ENCODE measurements around the gene RGS7.
"Not testable (repeated sequence)": the region's sequence is repeated elsewhere in the genome, so short reads cannot be mapped to it uniquely, and the experiment has no call there.

RGS7 gene

DNA sequence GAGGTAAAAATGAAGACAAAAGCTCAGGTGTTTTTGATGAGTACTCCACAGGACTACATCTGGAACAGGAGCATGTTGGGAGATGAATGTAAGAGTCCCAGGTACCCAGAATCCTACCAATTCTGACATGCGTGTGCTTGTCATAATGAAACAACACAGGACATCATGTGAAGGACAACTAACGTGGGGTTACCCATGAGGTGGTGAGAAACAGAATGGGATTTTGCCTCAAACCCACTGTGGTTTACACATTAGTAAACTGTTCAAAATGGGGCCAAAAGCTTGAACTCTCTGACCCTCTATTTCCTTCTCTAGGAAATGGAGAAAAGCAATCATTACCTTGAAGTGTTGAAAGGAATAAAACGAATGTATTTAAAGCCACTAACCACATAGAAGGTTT lies 266.2 kb downstream of the RGS7 start:
- in situ Hi-C loops (cut with HindIII; ENCODE audit: low sequenced_read_pairs): no loop called here

DNA sequence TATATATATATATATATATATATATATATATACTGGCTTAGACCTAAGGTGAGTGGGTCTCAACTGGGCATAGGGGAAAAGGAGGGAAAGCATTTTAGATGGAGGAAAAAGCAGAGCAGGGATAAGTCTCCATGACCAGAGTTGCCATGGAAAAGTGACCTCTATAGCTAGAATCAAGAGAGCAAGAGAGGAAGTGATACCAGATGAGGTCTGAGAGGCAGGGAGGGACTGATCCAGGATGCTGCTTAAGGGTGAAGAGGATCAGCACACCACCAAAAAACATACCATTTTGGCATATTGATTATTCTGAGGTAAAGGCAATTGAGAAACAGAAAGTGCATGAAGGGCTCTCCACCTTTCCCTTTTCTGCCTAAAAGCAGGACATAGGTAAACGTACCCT lies 267.9 kb downstream of the RGS7 start:
- in situ Hi-C loops (cut with HindIII; ENCODE audit: low sequenced_read_pairs): not testable (repeated sequence)

DNA sequence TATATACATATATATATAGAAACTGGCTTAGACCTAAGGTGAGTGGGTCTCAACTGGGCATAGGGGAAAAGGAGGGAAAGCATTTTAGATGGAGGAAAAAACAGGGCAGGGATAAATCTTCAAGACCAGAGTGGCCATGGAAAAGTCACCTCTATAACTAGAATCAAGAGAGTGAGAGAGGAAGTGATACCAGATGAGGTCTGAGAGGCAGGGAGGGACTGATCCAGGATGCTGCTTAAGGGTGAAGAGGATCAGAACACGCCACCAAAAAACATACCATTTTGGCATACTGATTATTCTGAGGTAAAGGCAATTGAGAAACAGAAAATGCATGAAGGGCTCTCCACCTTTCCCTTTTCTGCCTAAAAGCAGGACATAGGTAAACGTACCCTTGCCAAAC lies 268.9 kb downstream of the RGS7 start:
- in situ Hi-C loops (cut with HindIII; ENCODE audit: low sequenced_read_pairs): not testable (repeated sequence)

DNA sequence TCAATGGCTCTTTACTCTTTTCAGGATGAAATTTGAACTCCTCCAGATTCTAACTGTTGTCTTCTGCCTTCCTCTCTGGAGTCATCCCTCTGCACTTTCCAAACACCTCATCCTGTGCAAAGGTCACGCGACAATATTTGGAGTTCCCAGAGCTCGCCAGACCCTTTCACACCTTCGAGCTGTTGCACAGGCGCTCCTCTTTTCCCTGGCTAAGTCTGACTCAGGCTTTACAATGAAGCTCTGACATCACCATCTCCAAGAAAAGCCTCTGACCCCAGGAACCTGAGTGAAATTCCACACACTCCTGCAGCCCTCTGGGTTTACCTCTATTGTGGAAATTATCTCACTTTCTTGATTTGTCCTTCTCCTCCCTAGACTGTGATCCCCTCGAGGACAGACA lies 270.3 kb downstream of the RGS7 start:
- in situ Hi-C loops (cut with HindIII; ENCODE audit: low sequenced_read_pairs): no loop called here

DNA sequence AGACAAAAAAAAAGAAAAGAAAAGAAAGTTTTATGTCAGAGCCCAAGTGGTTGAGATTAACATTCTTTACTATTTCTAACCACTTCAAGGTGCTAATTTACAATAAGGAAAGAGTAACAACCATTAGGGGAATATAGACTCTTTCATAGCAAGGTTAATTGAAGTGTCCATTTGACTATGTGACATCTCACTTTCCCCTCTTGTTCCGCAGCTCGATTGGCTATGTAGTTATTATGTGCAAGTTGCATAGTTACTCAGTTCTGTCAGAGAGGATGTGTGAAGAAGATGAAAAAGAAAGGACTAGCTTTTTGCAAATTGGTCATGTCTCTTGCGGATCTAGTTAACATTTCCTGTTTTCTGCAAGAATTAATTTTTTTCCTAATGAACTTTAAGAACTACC lies 273.7 kb downstream of the RGS7 start:
- in situ Hi-C loops (cut with HindIII; ENCODE audit: low sequenced_read_pairs): no loop called here

DNA sequence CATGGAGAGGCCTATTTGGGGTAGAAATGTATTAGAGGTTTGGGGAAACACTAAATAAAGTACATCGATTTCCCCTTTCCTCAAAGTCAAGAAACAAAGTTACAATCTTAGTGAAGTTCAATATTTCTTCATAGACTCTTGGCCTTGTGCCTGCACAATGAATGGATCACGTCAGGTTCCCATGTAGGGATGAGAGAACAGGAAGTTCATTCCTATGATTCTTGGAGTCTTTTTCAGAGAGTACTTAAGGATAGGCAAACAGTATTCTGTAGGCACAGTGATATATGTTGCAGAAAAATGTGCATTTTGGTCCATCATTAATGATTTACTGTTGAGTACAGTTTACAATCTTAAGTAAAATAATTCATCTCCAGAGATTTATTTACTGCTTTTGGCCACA lies 275.5 kb downstream of the RGS7 start:
- in situ Hi-C loops (cut with HindIII; ENCODE audit: low sequenced_read_pairs): no loop called here

DNA sequence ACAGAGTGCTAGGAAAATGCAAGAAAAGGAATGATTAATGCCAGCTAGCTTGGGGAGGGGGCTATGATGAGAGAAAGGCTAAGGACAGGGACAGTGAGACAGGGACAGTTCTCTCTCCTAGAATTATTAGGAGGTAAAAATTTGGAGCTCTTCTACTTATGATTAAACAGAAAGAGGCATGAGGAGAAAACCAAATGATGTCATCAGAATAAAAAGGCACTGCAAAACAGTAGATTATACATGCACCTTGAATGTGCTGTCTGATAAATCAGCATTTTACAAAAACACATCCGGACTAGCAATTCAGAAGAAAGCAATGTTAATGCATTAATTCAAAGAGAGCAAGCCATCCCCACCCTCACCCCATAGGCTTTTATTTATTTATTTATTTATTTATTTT lies 277.5 kb downstream of the RGS7 start:
- in situ Hi-C loops (cut with HindIII; ENCODE audit: low sequenced_read_pairs): no loop called here

DNA sequence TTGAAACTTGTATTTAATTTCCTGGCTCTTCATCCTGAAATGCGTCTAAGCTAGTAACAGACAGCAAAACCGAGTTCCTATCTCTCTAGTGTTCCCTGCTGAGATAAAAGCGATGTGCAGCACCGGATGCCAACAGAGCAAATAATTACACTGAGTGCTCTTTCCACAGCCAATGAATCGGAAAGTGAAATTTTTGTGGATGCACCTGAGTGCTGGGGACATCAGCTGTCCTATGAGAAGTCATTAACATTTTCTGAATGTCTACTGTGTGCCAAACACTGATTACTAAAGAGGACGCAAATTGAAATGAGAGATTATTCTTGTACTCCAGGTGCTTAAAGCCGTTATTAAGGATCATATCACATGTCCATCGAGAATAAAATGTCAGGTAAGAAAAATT lies 278.0 kb downstream of the RGS7 start:
- in situ Hi-C loops (cut with HindIII; ENCODE audit: low sequenced_read_pairs): no loop called here

DNA sequence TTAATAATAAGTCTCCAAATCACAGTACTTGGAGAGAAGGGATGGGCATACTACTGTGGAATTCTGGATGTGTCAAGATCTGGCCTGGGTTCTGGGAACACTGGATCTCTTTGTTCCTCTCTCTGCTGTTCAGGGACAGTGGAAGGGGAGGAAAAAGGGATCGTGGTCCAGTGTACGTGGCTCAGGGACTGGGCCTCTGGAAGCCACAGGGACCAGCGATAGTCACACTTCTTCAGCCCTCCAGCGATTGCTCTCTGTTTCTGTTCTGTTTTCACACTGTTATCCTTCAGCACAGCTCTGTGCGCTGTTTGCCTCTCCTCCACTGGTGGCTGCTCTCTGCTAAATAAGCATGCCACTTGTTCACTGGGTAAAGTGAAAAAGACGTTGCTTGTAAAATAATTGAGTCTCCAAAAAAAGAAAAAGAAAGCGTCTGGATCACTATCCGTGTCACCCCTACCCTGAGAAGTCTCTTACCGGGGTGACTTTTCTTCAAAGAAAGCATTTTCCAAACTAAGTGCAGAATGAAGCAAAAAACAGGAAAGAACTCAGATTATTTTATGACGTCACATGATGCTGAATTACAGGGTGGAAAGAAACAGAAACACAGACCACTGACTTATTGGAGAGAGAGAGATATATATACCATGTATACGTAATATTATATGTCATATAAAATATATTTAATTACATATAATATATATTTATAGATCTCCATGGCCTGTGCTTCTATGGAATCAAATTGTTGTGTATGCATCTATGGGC lies 279.4 kb downstream of the RGS7 start:
- in situ Hi-C loops (cut with HindIII; ENCODE audit: low sequenced_read_pairs): no loop called here

DNA sequence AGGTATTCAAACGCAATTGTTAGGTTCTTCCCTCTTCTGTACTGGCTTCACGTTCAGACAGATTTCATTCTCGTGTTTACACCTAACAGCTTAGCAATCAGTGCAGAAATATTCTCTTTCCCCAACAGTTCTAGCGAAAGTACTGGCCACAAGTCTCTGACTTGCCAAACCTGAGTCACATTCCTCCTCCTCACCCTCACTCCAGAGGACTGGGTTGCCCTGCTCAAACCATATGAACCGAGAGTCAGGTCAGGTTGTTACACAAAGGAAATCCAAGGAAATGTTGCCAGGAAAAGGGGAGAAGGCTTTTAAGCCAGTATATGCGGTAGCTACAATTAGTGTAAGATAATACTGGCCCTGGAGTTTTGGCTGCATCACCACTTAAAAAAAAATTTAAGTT lies 282.5 kb downstream of the RGS7 start:
- in situ Hi-C loops (cut with HindIII; ENCODE audit: low sequenced_read_pairs): no loop called here

DNA sequence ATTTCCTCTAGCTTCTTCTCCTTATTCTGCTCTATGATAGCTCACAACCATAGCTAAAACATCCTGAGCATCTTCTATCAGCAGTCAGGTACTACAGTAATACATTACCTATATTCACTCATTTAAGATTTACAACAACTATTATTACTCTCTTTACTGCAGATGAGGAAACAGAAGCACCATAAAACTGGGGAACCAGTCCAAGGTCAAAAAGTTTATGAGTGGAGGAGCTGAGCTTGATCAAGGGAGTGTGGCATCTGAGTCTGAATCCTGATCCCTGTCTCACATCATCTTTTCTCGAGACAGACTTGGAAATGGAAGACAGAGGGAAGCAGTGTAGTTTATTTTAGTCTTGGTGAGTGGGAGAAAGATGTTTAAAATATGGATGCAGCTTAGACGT lies 288.6 kb downstream of the RGS7 start:
- in situ Hi-C loops (cut with HindIII; ENCODE audit: low sequenced_read_pairs): no loop called here

DNA sequence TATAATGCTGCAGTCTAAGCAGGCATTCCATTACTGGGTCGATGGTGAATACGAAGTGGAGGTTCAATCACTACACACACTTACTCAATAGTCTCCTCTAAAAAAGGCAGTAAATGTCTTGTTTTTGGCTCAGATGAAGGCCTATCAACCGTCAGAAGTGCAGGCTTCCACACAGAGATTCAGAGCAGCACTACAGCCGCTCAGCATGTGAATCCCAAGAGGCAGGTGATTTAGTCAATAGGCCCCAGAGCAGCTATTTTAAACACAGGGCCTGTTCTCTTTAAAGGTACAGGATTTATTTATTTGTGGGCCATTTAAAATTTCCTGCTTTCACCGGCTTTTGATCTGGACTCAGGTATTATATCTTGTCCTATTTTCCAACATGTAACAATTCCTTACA lies 293.7 kb downstream of the RGS7 start:
- in situ Hi-C loops (cut with HindIII; ENCODE audit: low sequenced_read_pairs): no loop called here

DNA sequence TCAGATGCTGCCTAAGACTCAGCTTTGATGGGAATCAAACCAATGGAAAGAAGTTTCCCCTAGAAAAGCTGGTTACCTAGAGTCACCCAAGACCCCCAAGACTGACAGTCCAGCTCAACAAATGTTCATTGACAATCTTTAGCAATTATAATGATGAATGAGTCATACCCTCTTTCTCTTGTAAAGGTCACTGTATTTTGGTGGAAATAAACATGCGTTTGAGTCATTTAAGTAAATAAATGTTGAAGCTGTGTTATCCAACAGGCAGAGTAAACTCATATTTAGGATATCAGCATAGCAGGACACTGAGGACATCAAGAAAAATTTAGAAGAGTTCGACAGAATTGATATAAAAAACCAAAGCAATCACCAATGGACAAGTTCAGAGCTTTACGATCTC lies 295.9 kb downstream of the RGS7 start:
- in situ Hi-C loops (cut with HindIII; ENCODE audit: low sequenced_read_pairs): no loop called here

DNA sequence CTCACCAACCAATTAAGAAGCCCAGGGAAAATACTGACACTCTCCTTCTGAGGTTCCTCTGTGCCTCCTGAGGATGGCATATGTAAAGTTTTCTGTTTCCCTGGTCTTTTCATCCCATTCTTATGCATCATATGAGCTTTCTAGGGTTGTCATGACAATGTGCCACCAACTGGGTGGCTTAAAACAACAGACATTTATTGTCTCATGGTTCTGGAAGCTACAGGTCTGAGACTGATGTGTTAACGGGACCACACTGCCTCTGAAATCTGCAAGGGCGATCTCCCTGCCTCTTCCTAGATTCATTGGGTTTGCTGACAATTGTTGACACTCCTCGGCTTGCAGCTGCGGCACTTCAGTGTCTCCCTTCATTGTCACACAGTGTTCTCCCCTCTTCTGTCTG lies 308.4 kb downstream of the RGS7 start:
- in situ Hi-C loops (cut with HindIII; ENCODE audit: low sequenced_read_pairs): no loop called here

DNA sequence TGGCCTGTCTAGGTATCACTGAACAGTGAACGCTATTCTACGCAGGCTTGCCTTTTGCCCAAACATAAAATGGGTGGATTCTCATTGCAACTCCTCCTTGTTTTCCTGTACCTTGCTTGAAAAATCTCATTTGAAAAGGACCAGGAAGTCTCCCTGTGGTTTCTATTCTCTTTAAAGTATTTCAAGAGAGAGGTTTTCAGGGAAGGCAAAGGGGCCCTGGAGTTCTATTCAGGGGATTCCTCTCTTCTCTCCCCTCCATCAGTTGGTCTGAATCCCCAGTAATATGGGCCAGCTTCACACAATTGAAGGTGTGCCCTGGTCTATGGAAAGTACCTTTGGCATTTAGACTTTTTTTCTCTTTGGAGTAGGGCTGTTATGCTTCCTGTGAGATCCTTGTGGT lies 311.3 kb downstream of the RGS7 start:
- in situ Hi-C loops (cut with HindIII; ENCODE audit: low sequenced_read_pairs): no loop called here

DNA sequence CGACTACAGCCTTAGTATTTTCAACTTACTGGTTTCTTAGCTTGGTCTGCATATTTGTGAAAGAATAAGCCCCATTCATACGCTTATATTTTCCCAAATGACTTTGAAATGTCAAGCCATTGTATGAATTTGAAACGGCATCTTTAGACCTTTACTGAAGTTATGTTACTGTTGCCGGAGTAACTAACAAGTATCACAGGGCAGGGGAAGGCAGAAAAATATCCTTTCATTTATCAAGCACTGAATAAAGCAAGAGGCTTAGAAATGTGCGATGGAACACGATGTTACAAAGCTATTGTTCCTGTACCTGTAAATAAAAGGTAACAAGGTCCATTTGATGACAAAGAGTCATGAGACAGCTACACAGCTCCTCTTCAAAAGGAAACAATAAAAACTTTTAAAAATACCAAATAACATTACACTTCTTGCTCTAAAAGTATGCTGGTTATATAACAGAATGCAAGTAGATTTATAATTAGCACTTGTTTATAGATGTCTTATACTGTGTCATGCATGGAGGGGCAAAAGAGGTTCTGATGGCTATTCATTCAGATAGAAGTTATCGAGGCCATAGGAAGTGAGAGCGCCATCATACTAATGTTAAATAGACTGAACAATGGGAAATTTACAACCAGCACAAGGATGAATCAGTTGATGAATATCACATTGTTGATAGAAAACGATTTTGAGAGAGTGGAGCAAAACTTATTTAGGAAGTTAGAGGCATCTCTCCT lies 322.6 kb downstream of the RGS7 start:
- in situ Hi-C loops (cut with HindIII; ENCODE audit: low sequenced_read_pairs): no loop called here

DNA sequence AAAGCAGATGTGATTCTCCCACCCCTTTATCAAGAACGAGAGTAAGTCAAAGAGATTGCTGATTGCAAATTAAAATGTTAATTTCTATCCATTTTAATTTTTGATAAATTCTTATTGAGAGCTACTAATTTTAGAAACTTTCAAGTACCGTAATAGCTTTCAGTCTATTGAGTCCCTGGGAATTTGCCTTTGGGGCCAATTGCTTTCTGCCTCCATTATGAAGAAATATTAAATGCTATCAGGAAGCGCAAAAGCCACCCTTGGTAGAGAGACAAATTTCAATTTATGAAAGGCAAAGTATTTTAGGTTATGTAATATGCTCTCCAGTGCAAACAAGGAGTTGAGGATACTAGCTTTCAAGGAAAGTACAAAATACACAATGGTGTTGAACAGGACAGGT lies 332.2 kb downstream of the RGS7 start:
- in situ Hi-C loops (cut with HindIII; ENCODE audit: low sequenced_read_pairs): no loop called here

DNA sequence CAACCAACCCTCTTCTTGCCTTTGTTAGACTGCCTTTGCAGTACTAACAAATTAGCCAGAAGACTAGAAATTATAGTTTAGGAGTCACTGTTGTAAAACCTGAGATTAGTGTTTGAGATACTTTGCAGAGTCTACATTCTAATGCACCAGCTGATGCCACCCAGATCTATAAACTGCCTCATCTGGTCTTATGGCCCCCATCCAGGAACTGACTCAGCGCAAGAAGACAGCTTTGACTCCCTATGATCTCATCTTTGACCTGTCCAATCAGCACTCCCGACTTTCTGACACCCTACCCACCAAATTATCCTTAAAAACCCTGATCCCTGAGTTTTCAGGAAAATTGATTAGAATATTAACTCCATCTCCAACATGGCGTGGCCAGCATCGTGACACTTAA lies 334.6 kb downstream of the RGS7 start:
- in situ Hi-C loops (cut with HindIII; ENCODE audit: low sequenced_read_pairs): no loop called here

DNA sequence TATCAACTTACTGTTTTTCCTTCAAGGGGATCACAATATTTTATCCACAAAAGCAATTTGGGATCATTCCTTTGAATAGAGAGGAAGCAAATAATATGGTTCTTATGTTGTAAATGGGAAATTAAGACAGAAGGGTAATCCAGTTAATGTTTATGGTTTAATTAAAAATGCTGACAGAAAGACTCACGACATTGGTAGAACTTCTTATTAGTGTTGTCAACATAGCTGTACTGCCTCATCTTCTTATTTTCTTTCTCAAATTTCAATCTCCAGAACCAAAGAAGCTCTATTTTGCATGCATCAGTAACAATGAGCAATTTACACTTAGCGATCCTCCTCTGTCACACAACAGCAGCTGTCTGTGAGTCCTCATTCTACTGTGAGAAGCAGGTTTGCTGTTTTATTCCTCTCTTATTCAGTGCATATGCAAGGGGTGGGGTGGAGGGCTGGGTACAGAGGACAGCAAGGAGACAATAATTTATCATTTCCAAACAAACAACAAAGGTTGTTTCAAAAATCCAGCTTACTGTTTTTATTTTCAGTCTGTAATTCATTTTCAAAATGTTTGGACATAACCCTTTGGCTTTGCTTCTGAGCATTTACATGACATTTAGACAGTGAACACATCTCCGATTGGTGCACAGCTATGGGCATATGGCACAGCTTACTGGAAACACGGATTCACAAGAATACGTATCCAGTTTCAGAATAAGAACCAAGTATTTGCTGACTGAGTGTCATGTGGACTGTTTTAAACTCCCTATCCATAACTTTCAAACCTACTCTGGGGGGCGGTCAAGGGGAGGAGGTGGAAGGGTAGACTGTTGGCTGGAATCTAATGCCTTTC lies 335.9 kb downstream of the RGS7 start:
- in situ Hi-C loops (cut with HindIII; ENCODE audit: low sequenced_read_pairs): no loop called here

DNA sequence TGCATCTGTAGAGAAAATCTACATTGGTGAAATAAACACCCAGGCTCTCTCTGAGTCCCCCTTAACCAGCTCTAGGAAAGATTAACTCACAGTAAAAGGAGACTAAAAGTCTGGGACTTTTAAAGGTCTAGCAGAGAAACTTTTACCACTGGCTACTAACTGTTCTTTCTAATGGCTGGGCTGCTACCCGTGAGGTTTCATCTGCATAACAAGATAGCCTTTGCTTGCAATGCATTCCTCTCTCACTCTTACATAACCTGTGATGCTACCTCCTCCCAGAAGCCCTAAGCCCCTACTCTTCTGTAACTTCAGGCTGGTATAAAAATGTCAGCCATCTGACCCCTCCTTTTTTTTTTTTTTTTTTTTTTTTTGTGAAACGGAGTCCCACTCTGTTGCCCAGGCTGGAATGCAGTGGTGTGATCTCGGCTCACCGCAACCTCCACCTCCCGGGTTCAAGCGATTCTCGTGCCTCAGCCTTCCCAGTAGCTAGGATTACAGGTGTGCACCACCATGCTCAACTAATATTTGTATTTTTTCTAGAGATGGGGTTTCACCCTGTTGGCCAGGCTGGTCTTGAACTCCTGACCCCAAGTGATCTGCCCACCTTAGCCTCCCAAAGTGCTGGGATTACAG lies 344.2 kb downstream of the RGS7 start:
- in situ Hi-C loops (cut with HindIII; ENCODE audit: low sequenced_read_pairs): no loop called here

DNA sequence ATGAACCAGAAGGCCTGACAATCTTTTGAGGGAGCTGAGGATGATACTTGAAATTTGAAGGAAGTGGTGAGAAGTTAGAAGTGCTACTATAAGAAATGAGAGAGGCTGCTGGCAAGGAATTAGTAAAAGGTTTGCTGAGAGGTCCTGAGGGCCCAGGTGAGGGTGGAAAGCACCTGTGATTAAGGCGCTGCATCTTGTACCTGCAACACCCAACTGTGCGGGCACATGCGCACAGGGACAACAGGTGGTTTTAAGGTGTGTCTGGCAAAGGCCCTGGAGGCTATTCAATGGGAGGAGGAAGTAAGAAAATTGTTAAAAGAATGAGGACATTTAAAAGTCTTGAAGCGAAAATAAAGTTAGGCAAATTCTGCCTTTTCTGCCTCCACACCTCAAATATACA lies 349.3 kb downstream of the RGS7 start:
- in situ Hi-C loops (cut with HindIII; ENCODE audit: low sequenced_read_pairs): no loop called here

Data from DLD1 (cell line).